Umbilical cord (tissue), 2 donors: ENCODE measurements around the gene SH3PXD2A. TPM values are rescaled to one million over a fixed set of nuclear protein-coding genes. Genes with fewer than 3 reads are reported as not detected.

Experiments used
- DNase-seq: peaks from one replicate; pipeline ENCODE4 v3.0.0-alpha.2; 2015; ENCODE audit warnings: low spot score
- total RNA-seq: library from RNA; depleted of rRNA; stranded (reverse); fragments of >200 nt; gene quantifications from one replicate; pipeline ENCODE4 v1.2.3, GENCODE V29; 2014; ENCODE audit warnings: low replicate concordance; ENCODE audit not compliant: insufficient read depth

The SH3PXD2A gene
- total RNA-seq, 1 donor from 2014 or later = 38.3 TPM

GRCh38 chr10:103627893-103628292 lies 227.5 kb downstream of the SH3PXD2A start:
- DNase-seq = no peak

- no peak for DNase-seq
Measured at GRCh38 chr10:103627111-103627892, 228.1 kb downstream of the SH3PXD2A start.

- DNase-seq = no peak
Measured at GRCh38 chr10:103626178-103626577, 229.2 kb downstream of the SH3PXD2A start.

GRCh38 chr10:103622935-103623574 lies 232.3 kb downstream of the SH3PXD2A start:
- no peak for DNase-seq

GRCh38 chr10:103622286-103622685 lies 233.1 kb downstream of the SH3PXD2A start:
- DNase-seq = no peak

GRCh38 chr10:103621783-103622125 lies 233.6 kb downstream of the SH3PXD2A start:
- no peak for DNase-seq

GRCh38 chr10:103620891-103621782 lies 234.2 kb downstream of the SH3PXD2A start:
- no peak for DNase-seq

GRCh38 chr10:103620352-103620740 lies 235.0 kb downstream of the SH3PXD2A start:
- no peak for DNase-seq

GRCh38 chr10:103619424-103620351 lies 235.7 kb downstream of the SH3PXD2A start:
- no peak for DNase-seq

GRCh38 chr10:103618575-103619423 lies 236.6 kb downstream of the SH3PXD2A start:
- DNase-seq = peak; percentile 90

GRCh38 chr10:103617602-103618385 lies 237.6 kb downstream of the SH3PXD2A start:
- no peak for DNase-seq

GRCh38 chr10:103616705-103617601 lies 238.4 kb downstream of the SH3PXD2A start:
- peak; percentile 92 for DNase-seq

DNA sequence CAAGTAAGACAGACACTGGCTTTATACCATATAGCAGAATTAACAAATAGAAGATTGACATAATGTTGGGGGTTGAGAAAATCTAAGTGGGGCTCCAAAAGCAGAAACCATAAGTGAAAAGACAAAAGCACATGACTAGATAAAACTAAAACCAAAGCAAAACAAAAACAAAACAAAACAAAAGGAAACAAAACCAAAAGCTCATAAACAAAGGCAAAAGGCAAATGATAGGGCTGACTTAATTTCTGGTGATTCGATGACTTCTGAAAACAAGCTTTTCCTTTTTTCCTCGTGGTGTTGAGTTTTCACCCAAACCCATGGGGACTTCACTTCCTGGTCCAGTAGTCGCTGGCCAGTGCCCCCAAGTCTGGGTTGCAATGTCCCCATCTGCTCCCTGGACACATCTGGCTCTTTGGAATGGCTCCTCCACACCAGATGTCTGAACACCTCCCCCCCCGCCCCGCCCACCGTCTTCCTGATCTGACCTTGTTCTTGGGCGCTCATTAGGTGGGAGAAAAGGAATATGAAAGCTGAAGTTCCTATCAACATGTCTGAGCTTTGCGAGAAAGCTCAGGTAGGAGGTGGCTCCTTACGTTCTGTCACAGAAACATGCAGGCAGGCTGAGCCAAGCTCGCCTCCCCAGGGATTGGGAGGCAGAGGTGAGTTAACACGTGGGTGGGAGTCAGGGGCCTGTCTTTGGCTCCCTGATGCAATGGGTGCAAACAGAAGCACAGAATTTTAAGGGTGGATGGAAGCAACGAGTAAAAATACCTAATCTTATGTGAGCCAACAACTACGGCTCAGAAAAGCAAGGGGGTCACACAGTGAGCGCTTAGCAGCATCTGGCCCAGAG lies 240.8 kb downstream of the SH3PXD2A start:
- no peak for DNase-seq

DNA sequence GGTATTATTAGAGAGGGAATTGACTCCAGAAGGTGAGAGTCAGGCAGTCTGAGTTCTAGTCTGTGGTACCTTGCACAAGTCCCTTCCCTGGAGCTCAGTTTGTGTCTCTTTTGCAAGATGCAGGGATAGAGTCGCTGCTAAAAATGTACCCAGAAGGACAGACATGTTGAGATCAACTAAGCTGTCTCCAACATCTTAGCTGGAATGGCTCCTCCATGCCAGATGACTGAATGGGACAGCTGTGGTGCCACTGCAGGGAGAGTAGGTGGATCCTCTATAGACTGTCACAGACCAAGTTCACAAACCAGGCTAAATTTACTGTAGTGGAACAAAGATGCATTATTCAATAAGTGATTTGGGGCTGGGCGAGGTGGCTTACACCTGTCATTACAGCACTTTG lies 241.8 kb downstream of the SH3PXD2A start:
- no peak for DNase-seq

GRCh38 chr10:103612462-103613365 lies 242.7 kb downstream of the SH3PXD2A start:
- no peak for DNase-seq

DNA sequence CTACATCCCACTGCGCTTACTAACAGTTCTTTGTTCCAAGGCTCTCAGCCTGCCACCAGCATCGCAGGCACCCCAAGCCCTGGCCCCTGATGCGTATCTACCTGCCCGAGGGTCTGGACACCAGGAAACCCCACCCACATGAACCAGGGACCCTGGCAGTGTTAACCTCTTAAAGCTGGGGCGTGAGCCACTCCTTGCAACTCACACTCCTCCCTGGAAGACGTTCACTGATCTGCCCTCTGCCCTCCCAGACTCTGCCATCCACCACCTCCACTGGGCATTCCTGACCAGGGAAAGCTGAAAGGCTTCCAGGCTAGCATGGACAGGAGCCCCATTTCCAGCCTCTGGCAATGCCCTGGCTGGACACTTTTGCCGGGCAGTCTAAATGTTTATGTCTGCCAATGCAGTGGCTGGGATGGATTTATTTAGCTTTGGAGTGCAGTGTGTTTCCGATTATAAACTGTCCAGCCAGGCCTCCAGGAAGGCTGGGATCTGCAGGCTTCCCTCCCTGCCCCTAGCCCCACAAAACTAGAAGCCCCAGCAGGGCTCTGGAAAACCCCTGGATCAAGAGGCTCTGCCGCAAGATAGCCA lies 244.4 kb downstream of the SH3PXD2A start:
- DNase-seq = no peak
